MG63 (cell line): ENCODE results near the gene SLC22A24. TPM values are rescaled to one million over a fixed set of nuclear protein-coding genes. Genes with fewer than 3 reads are reported as not detected.
"Not testable (repeated sequence)": the region's sequence is repeated elsewhere in the genome, so short reads cannot be mapped to it uniquely, and the experiment has no call there.

Experiments
- DNase-seq: peaks from one replicate; pipeline ENCODE4 v3.0.0-alpha.2; 2020
- H3K27me3 ChIP-seq: fragments of 250-450 bp; sonication (Bioruptor Pico); 2 replicates; pipeline ENCODE4 v1.5.1; 2020; ENCODE audit warnings: mild to moderate bottlenecking, moderate library complexity
- H3K36me3 ChIP-seq: fragments of 250-450 bp; sonication (Bioruptor Pico); 2 replicates; pipeline ENCODE4 v1.5.1; 2020; ENCODE audit warnings: mild to moderate bottlenecking, moderate library complexity
- H3K4me3 ChIP-seq: fragments of 250-450 bp; sonication (Bioruptor Pico); 2 replicates; pipeline ENCODE4 v1.5.1; 2020; ENCODE audit warnings: mild to moderate bottlenecking, moderate library complexity
- H3K9me3 ChIP-seq: fragments of 250-450 bp; sonication (Bioruptor Pico); 2 replicates; pipeline ENCODE4 v1.5.1; 2020; ENCODE audit warnings: mild to moderate bottlenecking, moderate library complexity
- total RNA-seq: library from RNA; depleted of rRNA; stranded (reverse); fragments of >200 nt; shearing (Covaris generic); gene quantifications from 2 replicates; pipeline ENCODE4 v1.2.3, GENCODE V29; 2014; ENCODE audit warnings: low replicate concordance; rRNA removed

SLC22A24 gene, protein sequence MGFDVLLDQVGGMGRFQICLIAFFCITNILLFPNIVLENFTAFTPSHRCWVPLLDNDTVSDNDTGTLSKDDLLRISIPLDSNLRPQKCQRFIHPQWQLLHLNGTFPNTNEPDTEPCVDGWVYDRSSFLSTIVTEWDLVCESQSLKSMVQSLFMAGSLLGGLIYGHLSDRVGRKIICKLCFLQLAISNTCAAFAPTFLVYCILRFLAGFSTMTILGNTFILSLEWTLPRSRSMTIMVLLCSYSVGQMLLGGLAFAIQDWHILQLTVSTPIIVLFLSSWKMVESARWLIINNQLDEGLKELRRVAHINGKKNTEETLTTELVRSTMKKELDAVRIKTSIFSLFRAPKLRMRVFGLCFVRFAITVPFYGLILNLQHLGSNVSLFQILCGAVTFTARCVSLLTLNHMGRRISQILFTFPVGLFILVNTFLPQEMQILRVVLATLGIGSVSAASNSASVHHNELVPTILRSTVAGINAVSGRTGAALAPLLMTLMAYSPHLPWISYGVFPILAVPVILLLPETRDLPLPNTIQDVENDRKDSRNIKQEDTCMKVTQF
- total RNA-seq = not detected in 2 replicates

DNA sequence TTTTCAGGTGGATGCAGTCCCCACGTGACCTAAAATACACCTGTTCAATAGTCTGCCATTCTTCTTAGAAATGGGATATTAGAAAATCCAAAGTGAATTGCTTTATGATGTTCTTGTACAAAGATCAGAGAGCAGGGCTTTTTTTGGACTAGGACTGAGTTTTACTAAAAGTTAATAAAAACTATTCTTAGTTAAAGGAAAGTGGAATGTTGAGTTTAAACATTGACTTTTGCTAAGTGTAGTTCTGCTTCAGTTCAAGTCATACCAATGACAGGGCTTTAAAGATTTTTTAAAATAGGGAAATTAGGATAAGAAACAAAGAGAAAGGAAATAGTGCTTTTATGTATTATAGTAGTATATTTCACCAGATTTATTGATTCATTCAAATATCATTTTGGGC lies at the start of gene SLC22A24:
Gene SLC22A24 (minus strand): TSS at position 101 of the 400 bp plus-strand sequence. CDS start 442 bp downstream, outside the sequence.
- no peak for DNase-seq
- Histone ChIP-seq H3K27me3 (no peaks in the 10 kb centered on the region), H3K36me3 (no peaks in the 10 kb centered on the region), H3K9me3 (no peaks in the 10 kb centered on the region), H3K4me3 (no peak within 1 kb of the TSS)

DNA sequence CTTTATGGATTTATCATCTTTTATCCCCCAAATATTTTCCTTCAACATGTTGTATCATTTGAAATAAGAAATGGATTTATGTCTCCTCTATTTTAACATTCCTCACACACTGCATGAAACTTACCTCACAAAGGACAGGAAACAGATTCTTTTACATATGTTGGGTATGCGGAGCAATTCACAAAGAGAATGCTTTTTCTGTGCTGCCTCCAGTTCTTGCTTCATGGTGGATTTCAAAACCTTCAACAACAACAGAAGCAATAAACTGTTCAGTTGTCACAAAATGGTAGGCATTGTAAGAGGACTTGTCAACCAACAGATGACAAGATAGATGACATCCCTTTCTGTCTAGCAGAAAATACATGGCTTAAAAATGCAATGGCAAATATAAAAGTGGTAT lies 36.5 kb upstream of the SLC22A24 start:
- Histone ChIP-seq H3K36me3 (no peaks in the 10 kb centered on the region), H3K9me3 (no peaks in the 10 kb centered on the region; the same call in 1 of the 2 replicates), H3K27me3 (no peaks in the 10 kb centered on the region), H3K4me3 (no peak overlapping the region)
- DNase-seq = no peak

DNA sequence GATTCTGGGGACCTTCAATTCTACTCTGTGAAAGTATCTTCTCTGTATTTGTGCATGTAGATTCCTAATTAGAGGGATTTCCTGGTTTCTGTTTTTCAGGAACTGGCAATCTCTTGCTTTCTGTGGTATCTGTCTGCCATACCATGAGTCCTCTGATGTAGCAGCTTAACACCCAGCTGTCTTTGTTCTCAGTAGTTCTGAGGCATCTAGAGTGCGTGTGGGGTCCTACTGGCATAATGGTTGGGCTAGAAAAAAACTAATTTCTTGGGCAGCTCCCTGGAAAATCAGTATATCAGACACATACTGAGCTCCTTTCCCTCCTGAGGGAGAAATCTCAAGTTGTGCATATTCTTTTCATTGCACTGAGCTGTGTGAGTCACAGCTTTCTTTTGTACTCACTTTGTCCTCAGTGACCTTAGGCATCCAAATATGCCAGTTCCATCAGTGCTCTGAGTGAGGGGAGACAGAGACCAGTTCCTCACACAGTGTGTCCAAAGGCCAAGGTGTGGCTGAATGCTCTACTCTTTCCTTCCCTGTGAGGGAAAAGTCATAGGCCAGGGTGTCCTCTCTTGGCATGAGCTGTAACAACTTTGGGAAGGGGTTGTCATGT lies 35.5 kb upstream of the SLC22A24 start:
- no peak overlapping the region for H3K4me3 ChIP-seq
- no peak for DNase-seq
- H3K36me3 ChIP-seq = no peaks in the 10 kb centered on the region
- no peaks in the 10 kb centered on the region; the same call in 1 of the 2 replicates for H3K9me3 ChIP-seq
- no peaks in the 10 kb centered on the region for H3K27me3 ChIP-seq

DNA sequence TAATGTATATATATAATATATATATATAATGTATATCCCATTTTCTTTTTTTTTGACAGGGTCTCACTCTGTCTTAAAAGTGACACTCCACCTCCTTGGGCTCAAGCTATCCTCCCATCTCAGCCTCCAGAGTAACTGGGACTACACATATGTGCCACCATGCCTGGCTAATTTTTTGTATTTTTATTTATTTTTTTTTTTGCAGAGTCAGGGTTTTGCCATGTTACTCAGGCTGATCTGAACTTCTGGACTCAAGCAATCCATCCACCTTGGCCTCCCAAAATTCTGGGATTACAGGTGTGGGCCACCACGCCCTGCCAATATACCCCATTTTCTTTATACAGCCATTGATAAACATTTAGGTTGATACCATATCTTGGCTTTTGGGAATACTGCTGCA lies 33.9 kb upstream of the SLC22A24 start:
- H3K4me3 ChIP-seq = no peak overlapping the region
- DNase-seq = no peak
- no peaks in the 10 kb centered on the region; the same call in 1 of the 2 replicates for H3K9me3 ChIP-seq
- H3K27me3 ChIP-seq = no peaks in the 10 kb centered on the region
- no peaks in the 10 kb centered on the region for H3K36me3 ChIP-seq

DNA sequence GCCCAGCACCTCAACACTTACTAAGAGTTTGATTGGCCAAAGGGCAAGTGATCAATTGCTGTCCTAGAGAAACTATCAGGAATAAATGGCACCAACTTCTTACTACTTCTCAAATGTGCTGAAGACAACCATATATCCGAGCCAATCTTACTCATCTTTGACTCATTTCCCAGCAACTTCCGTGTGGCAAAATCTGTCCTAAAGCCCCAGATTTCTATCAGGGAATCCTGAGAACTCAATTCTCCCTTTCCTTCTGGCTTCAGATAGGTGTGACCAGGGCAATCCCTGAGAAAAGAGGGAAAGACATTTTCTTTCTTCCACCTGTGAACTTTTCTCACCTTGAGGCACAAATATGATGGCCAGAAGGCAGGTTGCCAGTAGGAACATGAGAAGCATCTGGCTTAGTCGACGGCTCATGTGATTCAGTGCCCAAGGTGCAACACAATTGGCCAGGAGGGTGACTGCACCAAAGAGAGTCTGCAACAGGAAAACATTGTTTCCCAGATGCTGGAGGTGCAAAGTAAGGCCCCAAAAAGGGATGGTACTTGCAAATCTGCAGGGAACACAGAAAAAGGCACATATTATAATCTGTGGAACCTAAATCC lies 21.8 kb upstream of the SLC22A24 start:
- Histone ChIP-seq H3K4me3 (no peak overlapping the region), H3K27me3 (peaks cover 8% of the 10 kb centered on the region), H3K9me3 (no peaks in the 10 kb centered on the region), H3K36me3 (no peaks in the 10 kb centered on the region)
- DNase-seq = no peak

DNA sequence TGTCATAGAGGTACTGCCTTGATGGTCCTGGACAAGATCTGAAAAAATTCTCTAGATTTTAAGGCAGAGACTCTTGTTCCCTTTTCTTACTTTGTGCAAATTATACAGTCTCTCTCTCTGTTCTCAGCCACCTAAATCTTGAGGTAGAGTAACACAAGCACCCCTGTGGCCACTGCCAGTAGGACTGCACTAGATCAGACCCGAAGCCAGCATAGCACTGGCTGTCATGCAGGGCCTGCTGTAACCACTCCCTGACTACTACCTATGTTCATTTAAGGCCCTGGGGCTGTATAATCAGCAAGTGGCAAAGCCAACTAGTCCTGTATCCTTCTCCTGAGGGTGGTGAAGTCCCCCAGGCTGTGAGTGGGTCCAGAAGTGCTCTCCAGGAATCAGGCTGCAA lies 11.8 kb upstream of the SLC22A24 start:
- H3K27me3 ChIP-seq = no peaks in the 10 kb centered on the region; the same call in 1 of the 2 replicates
- H3K4me3 ChIP-seq = no peak overlapping the region
- H3K36me3 ChIP-seq = no peaks in the 10 kb centered on the region
- DNase-seq = no peak
- no peaks in the 10 kb centered on the region for H3K9me3 ChIP-seq

DNA sequence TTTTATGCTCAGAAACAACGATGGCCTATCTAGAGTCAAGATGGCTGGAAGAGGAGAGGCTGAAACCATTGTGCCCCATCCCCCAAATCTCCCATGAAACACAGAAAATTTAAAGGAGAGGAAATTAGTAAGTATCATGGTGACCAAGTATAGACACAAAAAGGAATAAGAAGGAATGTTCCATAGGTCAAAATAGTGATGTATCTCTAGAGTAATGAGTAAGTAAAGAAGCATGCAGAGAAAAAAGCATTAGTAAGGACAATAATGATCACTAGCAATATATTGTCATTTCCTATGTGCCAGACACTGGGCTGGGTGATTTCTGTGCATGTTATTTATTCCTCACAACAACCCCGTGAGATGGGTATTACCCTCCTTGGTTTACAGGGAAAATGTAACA lies 2.6 kb upstream of the SLC22A24 start:
- DNase-seq = no peak
- Histone ChIP-seq H3K9me3 (no peaks in the 10 kb centered on the region), H3K4me3 (no peak overlapping the region), H3K36me3 (no peaks in the 10 kb centered on the region), H3K27me3 (no peaks in the 10 kb centered on the region)

DNA sequence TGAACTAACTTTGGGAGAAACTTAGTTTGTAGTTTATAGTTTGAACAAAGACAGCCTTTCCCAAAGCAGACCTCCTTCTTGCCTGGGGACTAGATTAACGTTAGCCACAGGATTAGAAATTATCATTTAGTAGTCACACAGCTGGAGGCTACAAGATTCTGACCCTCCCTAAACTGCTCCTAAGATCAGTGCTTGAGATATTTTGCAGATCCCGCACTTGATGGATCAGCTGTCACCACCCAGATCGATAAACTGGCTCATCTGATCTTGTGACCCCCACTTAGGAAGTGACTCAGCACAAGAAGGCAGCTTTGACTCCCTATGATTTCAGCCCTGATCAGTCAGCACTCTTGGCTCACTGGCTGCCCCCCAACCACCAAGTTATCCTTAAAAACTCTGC lies 1.6 kb downstream of the SLC22A24 start:
- H3K36me3 ChIP-seq = no peaks in the 10 kb centered on the region
- DNase-seq = no peak
- H3K9me3 ChIP-seq = no peaks in the 10 kb centered on the region
- no peaks in the 10 kb centered on the region for H3K27me3 ChIP-seq
- no peak overlapping the region for H3K4me3 ChIP-seq

DNA sequence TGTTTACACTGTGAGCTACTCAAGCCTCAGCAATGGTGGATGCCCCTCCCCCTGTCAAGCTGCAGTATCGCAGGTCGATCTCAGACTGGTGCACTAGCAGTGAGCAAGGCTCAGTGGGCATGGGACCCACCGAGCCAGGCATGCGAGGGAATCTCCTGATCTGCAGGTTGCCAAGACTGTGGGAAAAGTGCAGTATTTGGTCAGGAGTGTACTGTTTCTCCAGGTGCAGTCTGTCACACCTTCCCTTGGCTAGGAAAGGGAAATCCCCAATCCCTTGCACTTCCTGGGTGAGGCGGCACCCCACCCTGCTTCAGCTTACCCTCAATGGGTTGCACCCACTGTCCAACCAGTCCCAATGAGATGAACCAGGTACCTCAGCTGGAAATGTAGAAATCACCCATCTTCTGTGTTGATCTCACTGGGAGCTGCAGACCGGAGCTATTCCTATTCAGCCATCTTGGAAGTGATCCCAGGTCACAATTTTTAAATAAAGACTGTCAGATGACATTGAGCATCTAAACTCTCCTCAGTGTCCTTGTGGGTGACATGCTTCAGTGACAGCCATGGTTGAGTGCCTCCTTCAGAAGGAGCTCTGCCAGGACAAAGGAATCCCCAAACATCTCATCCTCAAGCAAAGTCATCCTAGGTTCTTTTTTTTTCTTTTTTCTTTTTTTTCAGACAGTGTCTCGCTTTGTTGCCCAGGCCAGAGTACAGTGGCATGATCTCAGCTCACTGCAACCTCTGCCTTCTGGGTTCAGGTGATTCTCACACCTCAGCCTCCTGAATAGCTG lies 10.8 kb downstream of the SLC22A24 start:
- H3K27me3 ChIP-seq = peaks cover 3% of the 10 kb centered on the region
- no peaks in the 10 kb centered on the region for H3K9me3 ChIP-seq
- no peak overlapping the region for H3K4me3 ChIP-seq
- no peak for DNase-seq
- H3K36me3 ChIP-seq = no peaks in the 10 kb centered on the region

DNA sequence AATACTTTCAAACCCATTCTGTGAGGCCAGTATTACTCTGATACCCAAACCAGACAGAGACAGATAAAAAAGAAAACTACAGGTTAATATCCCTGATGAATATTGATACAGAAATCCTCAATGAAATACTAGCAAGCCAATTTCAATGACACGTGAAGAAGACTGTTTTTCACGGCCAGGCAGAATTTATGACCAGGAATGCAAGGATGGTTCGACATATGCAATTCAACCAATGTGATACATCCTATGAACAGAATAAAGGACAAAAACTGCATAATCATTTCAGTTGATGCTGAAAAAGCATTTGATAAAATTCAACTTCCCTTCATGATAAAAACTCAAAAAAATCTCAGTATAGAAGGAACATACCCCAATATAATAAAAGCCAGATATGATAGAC lies 44.5 kb downstream of the SLC22A24 start:
- Histone ChIP-seq H3K36me3 (no peaks in the 10 kb centered on the region), H3K27me3 (no peaks in the 10 kb centered on the region), H3K4me3 (no peak overlapping the region), H3K9me3 (peaks cover 8% of the 10 kb centered on the region)
- no peak for DNase-seq

DNA sequence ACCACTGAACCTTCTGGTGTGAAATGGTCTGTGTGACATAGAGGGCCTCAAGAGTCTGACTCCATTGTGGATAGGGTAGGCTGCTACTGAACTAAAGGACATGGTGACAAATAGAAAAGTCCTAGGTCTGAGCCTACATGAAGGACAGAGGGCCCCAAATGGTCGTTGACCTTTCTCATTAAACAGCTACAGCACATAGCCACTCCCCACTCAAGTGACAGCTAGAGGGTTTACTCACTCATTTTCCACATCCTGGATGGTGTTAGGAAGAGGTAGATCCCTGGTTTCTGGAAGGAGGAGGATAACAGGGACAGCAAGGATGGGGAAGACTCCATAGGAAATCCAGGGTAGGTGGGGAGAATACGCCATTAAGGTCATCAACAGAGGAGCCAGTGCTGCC lies 63.3 kb downstream of the SLC22A24 start:
- Histone ChIP-seq H3K27me3 (peaks cover 4% of the 10 kb centered on the region), H3K4me3 (no peak overlapping the region), H3K9me3 (no peaks in the 10 kb centered on the region), H3K36me3 (no peaks in the 10 kb centered on the region)
- no peak for DNase-seq

DNA sequence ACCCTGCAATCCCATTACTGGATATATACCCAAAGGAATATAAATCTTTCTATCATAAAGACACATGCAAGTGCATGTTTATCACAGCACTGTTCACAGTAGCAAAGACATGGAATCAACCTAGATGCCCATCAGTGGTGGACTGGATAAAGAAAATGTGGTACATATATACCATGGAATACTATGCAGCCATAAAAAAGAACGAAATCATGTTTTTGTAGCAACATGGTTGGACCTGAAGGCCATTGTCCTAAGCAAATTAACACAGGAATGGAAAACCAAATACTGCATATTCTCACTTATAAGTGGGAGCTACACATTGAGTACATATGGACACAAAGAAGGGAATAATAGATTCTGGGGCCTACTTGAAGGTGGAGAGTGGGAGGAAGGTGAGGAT lies 97.8 kb downstream of the SLC22A24 start:
- H3K9me3 ChIP-seq, H3K4me3 ChIP-seq, H3K36me3 ChIP-seq, DNase-seq, H3K27me3 ChIP-seq: not testable (repeated sequence)

DNA sequence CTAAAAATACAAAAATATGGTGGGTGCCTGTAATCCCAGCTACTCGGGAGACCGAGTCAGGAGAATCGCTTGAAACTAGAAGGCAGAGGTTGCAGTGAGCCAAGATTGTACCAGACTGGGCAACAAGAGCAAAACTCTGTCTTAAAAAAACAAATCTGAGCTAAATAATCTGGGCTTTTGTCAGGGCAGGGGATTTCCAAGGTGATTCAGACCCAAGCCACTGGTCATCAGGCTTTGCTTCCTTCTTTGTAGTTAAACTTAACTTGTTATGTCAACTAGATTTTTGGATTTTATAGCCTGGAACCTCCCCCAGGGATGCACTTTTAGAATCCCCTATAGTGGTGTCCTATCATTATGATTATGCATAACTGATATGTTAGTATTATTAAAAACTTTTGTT lies 101.4 kb downstream of the SLC22A24 start:
- H3K36me3 ChIP-seq = no peaks in the 10 kb centered on the region
- no peaks in the 10 kb centered on the region for H3K27me3 ChIP-seq
- no peaks in the 10 kb centered on the region for H3K9me3 ChIP-seq
- no peak overlapping the region for H3K4me3 ChIP-seq
- DNase-seq = no peak

DNA sequence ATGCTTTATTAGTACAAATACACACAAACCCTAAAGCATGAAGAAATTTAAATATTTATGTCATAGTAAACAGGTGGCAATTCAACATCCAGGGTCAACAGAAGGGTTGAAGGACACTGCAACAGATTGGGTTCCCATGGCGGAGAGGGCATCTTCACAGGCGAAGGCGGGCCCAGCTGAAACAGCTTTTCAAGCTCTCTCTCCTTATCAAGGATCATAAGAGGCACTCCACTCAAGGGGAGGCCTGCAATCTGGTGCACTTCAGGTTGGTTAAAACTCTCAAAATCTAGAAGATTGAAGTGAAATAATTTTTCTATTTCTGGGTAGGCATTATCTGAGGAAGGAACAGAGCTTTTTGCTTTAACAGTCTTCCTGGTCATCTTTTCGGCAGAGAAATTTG lies 111.6 kb downstream of the SLC22A24 start:
- Histone ChIP-seq H3K36me3 (no peaks in the 10 kb centered on the region), H3K27me3 (peaks cover 20% of the 10 kb centered on the region), H3K9me3 (no peaks in the 10 kb centered on the region), H3K4me3 (no peak overlapping the region)
- no peak for DNase-seq
